ENCODE results near the gene PROKR1.

DNA sequence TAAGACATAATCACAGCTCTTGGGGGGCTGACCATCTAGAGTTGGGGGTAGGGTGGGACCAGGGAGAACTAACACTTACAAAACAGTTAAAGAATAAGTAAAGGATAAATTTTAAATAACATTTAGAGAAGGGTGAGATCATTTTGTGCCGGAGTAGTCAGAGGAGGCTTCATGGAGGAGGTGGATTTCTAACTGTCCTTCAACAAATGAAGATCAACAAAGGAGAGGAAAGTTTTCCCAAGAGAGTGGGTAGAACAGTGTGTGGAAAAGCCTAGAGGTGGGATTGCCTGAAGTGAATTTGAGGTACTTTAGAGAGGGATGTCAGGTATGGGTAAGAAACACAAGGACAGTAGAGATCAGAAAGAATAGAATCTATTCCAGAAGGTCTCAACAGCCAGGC, 7.3 kb downstream of the PROKR1 start:
- no peak for TF ChIP-seq EZH2 (IDR thresholded peaks at IDR 0.05; ENCODE audit: insufficient read depth, poor library complexity, severe bottlenecking)
- TF ChIP-seq EZH2phosphoT487 (IDR thresholded peaks at IDR 0.05; ENCODE audit: insufficient read depth, low read depth): no peak

Measured in GM23248 (cell line).